HG03064 (cell line): ENCODE data around the gene WDFY3.

Source experiments
- ATAC-seq: cut with Tn5 transposase; IDR thresholded peaks from one replicate; pipeline ENCODE4 v1.9.1; 2021; ENCODE audit warnings: low read depth; ENCODE audit not compliant: unreplicated experiment

The WDFY3 gene, protein sequence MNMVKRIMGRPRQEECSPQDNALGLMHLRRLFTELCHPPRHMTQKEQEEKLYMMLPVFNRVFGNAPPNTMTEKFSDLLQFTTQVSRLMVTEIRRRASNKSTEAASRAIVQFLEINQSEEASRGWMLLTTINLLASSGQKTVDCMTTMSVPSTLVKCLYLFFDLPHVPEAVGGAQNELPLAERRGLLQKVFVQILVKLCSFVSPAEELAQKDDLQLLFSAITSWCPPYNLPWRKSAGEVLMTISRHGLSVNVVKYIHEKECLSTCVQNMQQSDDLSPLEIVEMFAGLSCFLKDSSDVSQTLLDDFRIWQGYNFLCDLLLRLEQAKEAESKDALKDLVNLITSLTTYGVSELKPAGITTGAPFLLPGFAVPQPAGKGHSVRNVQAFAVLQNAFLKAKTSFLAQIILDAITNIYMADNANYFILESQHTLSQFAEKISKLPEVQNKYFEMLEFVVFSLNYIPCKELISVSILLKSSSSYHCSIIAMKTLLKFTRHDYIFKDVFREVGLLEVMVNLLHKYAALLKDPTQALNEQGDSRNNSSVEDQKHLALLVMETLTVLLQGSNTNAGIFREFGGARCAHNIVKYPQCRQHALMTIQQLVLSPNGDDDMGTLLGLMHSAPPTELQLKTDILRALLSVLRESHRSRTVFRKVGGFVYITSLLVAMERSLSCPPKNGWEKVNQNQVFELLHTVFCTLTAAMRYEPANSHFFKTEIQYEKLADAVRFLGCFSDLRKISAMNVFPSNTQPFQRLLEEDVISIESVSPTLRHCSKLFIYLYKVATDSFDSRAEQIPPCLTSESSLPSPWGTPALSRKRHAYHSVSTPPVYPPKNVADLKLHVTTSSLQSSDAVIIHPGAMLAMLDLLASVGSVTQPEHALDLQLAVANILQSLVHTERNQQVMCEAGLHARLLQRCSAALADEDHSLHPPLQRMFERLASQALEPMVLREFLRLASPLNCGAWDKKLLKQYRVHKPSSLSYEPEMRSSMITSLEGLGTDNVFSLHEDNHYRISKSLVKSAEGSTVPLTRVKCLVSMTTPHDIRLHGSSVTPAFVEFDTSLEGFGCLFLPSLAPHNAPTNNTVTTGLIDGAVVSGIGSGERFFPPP (N-terminal part only)

DNA sequence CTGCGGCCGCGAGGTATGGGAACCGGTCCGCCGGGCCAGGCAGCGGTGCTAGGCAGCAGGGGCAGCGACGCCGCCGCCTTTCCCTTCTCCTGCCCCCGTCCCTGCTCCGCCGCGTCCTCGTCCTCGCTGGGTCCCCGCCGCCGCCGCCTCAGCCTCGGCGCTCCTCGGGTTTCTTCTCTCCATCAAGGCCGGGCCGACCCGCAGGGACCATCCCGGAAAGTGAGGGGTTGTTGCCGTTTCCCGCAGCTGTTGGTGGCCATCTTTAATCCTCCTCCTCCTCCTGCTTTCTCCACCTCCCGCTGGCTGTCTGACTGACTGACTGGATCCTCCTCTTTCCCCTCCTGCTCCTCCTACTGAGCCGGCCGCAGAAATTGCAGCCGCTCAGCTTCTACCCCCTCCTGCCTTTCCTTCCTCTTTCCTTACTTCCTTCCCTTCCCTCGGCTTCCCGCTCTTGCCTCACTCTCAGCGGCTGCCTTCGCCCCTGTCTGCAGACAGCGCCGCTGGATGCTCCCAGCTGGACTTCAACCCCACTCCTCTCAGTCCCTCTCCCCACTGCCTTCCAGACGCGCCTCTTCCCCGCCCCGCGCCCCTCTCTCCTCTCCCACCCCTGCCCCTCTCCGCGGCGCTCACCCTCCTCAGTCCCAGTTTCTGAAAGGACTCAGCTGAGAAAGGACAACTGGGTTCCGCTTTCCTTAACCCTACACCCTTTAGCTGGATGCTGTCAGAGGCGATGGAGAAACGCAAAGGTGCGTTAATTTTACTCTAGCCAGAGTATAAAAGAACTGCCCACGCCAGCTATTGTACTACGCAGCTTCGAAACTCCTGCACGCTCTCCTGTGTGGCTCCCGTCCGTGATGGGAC is at the start of gene WDFY3:
WDFY3 (minus strand) TSS at position 309 of the 861 bp plus-strand sequence. CDS start 106,099 bp downstream, outside the sequence.
- peak; percentile 43 for ATAC-seq

DNA sequence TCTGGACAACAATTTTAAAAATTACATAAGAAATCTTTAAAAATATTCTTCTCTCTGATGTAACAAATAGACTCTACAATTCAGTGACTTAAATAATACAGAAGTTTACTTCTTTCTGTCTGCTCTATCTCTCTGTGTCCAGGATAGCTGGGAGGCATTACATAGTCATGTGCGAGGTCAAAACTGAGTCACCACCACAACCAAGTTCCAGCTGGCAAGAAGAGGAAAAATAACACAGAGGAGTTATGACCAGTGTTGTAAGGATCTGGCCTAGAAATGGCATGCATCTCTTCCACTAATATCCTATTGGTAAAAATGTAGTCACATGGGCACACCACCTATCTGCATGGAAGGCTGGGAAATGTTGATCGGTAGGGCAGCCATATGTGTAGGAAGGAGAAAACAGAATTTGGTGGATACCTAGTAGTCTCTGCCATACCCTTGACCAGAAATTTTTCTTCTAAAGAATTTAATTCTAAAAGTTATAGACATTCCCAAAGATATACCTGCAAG is 39.4 kb upstream of the WDFY3 start:
- no peak for ATAC-seq

DNA sequence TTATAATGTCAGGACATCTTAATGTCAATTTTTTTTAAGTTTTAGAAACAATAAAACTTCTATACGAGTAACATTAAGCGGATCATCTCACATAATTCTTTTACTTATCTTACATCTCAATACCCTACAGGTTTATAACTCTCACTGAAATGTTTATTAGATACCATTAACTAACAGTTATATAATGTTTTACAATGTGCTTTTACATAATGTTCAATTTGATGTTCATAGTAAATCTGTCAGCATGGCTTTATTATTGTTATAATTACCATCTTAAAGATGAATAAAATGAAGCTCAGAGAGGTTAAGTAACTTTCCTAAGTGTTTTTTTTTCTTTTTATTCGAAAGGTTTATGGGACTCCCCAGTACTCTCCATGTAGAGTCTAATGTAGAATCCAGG is 33.9 kb upstream of the WDFY3 start:
- no peak for ATAC-seq

DNA sequence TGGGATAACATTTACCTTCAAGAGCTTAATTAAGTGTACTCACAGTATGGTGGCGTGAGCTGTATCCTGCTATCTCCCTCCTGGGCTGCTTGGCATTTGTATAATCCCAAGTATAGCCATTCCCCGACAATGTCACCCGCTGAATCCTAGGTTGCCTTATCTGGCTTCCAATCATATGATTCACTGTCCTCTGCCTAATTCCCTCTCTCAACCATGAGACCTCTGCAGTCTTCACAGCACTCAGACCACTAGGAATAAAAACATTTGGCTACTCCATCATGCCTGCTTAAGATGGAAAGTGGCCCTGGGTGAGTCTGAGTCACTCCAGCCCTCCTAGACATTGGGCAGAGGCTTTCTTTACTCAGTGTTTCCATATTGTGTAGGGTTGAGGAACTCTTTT is 28.9 kb upstream of the WDFY3 start:
- ATAC-seq = no peak

DNA sequence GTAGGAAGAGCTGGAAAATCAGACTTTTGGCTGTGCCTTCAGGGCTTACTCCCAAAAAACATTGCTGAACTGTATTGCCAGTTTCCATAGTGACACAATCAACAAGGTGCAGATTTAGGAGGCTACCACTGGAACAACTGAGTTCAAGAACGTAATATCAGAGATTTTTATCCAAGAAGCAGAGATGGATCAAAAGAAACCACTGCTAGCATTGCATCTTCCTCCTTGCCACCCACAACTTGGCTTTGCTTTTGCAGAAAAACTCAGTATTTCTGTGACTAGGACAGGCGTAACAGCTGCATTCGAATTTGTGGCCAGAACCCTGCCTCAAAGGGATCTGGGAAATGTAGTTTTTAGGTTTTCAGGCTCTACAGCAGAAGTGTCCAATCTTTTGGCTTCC is 27.8 kb upstream of the WDFY3 start:
- ATAC-seq = no peak

DNA sequence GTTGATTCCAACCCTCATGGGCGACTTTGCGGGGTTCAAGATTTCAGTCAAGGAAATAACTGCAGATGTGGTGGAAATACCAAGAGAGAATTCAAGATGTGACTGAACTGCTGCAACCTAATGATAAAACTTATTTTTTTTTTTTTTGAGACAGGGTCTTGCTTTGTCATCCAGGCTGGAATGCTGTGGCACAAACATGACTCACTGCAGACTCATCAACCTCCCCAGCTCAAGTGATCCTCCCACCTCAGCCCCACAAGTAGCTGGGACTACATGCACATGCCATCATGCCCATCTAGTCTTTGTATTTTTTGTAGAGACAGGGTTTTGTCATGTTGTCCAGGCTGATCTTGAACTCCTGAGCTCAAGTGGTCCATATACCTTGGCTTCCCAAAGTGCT is 19.5 kb upstream of the WDFY3 start:
- ATAC-seq = no peak

DNA sequence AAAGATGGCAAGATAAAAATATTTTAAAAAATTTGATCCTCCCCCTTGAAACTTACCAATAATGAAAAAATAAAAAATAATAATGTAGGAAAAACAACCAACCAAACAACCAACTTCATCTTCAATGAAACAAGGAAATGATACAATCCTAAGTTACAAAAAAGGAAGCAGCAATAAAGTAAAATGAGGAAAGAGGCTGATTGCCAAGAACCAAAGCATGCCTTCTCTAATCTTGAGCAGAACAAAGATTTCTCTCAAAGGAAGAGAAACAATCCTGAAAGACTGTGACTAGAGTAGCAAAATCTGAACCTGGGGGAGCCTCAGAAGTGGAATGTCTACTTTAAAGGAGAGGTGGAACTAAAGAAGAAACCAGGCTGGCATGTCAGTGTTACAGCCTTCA is 10.9 kb upstream of the WDFY3 start:
- ATAC-seq = no peak

DNA sequence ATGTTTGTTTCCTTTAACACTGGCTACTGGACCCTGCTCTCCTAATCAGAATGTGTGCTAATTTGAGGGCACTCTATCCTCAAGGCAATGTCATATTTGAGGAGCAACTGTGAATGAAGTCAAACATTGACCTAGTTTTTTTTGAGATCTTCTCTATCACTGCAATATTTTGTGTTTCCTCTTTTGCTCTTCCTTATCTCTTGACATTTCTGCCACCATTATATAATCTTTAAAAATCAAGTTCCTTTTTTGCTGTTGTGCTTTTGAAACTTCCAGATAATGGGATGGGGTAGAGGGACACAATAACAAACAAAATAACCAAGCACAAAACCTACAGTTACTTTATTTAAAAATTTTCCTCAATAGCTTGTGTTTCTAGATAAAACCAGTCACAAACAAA is 7.4 kb upstream of the WDFY3 start:
- ATAC-seq = no peak

DNA sequence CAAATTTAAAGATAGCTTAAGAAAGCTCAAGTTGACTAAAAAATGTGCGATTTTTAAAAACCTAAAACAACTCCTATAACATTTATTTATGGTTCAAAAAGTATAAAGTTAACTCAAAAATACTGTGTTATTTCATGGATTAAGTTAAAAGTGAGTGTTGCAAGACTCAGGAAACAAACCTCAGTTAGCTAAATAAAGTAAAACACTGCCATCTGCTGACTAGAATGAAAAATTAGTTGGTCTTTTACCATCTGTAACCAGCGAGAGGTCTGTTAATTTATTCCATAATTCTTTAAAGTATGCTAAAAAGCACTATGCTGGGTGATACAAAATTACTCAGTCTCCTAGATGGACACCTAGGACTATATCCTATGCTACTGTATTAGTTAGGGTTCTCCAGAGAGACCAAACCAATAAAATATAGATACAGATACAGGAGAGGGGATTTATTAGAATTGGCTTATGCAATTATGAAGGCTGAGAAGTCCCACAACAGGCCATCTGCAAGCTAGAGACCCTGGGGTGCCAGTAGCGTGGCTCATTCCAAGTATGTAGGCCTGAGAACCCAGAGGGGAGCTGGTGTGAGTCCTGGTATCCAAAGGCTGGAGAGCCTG is 4.9 kb upstream of the WDFY3 start:
- no peak for ATAC-seq

DNA sequence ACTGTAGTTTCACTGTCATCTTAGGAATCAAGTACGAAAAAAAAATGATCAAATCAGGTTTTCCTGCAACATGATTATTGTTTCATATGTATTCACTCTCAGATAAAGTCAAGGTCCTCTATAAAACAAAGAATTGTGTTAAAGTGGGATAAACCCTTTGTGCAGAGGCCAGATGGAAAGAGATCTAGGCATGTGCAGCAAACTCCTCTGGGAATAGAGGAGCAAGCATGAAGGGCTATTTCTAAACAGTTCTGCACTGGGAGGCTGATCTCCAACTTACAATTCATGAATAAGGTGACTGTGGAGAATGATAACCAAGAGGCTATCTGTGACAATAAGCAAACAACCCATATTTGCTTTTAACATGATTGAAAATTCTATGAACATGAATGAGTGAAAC is 2.4 kb upstream of the WDFY3 start:
- no peak for ATAC-seq

DNA sequence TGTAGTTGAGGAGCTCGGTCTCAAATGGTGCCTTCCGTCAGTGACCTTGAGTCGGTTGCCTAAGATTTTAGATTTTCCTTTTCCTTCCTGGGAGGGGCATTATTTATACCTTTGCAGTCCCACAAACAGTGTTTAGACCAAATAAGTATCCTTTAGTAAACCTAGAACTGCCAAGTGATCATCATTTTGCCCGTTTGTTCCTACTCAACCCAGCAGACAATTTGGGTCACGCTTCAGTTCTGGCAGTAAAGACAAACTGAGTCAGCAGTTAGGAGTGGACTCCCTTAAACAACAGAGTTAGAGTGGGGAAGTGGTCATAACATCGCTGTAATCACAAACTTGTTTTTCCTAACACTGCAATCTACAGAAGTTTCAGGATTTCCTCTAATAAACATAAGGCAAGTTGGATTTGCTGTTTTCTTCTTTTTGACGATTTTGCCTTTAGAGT is 777 bp upstream of the WDFY3 start:
- no peak for ATAC-seq

DNA sequence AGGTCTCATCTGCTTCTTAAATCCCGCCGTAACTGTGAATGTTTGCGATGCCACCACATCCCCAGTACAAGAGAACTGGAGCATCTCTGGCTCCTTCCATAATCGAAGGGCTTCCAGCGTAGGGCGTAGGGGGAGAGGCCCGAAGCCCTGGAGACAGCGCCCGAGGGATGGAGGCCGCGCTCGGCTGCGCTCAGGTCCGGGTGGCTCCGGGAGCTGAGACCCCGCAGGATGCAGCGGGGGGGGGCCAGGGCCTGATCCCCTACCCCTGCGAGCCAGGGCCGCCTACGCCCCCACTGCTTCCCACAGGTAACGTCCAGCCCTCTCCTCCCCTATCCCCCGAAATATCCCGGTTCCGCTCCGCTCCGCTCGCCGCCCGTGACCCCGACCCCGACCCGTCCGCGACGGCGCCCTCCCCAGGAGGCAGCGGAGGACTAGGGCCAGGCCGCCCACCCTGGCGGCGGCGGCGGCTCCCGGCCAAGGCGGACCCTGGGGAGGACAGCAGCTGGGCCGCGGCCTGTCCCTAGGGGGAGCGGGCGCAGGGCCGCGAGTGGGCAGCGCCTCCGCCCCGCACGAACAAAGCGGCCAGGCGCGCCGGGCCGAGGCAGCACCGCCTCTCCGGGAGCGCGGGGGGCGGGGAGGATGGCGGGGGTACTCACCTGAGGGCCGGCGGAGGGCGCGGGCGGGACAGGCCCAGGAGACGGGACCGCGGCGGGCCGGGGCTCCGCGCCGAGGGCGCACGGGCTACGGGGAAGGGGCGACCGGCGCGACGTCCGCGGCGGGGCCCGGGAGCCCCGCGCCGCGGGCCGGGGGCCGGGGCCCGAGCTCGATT is 723 bp downstream of the WDFY3 start:
- peak; percentile 25 for ATAC-seq

DNA sequence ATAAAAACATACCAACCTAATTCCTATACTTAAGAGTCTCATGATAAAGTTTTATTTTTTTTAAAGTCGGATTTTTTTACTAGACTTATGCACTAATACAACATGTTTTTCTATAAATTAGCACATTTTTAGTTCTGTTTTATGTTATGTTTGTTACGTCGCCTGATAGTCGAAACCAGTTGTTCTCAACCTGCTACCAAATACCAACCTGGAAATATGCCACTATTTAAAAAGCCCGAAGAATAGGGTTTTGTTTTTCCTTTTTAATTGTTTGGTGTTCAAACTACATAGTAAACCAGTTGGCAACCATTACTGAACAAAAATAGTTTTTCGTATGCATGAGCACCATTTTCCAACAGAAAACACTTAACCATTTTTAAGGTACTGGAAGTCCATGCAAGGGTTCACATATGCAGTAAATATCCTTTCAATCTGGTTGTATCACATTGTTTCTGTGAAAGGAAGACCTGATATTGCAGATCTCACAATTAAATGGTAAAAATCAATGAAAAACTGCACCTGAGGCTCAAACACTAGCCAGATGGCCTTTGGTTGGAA is 1.4 kb downstream of the WDFY3 start:
- no peak for ATAC-seq

DNA sequence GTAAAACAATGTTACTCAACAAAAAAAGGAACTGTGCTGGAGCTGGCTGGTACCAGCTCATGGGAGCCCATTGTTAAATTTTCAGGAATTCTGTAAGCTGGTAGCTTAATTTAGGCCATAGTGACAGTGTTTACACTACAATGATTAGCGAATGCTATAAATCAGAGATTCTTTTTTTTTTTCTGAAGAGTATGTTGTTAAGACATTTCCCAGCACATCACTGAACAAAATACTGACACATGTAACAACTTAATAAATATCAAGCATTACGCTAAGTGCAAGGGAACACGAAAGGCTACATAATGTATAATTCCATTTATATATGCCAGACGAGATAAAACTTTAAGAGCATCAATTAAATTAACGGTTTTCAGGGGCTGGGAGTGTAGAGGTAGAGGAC is 4.4 kb downstream of the WDFY3 start:
- ATAC-seq = no peak

DNA sequence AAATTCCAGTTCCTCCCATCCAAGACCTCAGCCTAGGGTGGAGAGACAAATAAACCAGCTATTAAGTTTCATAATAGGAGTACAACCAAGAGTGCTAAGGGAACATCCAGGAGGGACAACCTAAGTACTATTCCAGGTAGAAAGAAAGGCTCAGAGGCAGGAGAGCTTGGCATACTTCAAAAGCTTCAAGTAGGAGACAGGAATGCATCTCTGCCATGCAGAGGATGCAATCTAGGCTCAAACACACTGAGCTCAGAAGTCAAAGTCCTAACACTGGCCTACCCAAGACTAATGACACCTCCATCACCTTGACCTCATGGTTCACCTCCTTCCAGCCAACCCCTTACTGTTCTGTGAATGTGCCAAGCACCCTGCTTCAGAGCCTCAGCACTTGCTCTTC is 8.1 kb downstream of the WDFY3 start:
- ATAC-seq = no peak

DNA sequence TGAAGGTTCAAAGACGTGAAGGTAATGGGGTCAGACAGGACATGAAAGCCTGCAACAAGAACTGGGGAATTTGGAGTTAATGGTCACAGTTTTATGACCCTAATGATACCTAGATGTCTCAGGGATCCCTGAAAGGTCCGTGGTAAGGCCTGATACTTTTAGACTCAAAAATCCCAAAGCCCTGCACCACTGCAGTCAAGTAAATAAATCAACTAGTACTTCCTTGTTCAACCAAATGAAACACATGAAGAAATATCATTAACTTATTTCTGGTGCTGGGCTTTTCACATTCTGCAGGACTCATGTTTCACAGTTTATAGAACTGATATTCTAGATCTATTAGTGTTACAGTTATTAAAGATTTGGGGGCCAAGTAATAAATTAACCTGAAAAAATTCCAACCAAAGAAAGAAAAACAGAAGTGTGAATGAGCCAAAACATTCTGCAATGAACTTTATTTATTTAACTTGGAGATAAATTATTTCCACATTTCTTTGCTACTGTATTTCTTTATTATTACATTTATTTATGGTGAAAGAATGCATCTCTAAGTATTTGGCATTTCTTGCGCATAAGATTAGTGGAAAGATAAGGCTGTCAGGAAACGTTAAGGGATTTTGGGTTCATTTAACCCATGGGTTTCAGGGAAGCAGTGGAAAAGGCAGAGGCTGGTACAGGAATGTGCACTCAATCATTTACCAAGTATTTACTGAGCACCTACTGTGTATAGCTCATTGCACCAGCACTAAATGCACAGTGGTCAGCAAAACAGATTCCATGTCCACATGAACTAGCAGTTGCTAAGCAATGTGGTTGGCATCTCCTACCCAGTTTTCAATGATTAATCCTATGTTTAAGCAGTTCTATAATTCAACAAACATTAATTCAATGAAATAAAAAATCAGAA is 8.7 kb downstream of the WDFY3 start:
- ATAC-seq = no peak

DNA sequence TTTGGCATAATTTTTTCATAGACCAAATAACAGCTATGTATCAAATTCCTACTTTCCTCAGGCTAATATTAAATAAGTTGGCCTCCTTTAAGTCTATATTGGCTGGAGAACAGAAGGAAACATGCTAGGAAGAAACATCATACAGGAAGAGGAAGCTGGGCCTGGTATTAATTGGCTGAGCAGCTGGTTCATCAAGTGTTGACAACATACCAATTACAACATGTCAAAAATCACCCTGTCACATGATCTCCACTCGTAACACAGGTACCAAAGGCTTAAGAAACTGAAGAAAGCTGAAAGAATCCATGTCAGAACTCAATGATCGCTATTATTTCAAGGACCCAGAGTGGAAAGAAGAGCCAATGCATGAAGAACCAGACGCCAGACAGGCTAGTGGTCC is 10.5 kb downstream of the WDFY3 start:
- ATAC-seq = no peak
